GM21723 (cell line): ENCODE data around the gene FUBP3.
"Not testable (repeated sequence)": the region's sequence is repeated elsewhere in the genome, so short reads cannot be mapped to it uniquely, and the experiment has no call there.

Experiments
- ATAC-seq: cut with Tn5 transposase; IDR thresholded peaks from one replicate; pipeline ENCODE4 v1.9.1; 2021; ENCODE audit warnings: mild to moderate bottlenecking, moderate library complexity; ENCODE audit not compliant: unreplicated experiment

The FUBP3 gene

DNA sequence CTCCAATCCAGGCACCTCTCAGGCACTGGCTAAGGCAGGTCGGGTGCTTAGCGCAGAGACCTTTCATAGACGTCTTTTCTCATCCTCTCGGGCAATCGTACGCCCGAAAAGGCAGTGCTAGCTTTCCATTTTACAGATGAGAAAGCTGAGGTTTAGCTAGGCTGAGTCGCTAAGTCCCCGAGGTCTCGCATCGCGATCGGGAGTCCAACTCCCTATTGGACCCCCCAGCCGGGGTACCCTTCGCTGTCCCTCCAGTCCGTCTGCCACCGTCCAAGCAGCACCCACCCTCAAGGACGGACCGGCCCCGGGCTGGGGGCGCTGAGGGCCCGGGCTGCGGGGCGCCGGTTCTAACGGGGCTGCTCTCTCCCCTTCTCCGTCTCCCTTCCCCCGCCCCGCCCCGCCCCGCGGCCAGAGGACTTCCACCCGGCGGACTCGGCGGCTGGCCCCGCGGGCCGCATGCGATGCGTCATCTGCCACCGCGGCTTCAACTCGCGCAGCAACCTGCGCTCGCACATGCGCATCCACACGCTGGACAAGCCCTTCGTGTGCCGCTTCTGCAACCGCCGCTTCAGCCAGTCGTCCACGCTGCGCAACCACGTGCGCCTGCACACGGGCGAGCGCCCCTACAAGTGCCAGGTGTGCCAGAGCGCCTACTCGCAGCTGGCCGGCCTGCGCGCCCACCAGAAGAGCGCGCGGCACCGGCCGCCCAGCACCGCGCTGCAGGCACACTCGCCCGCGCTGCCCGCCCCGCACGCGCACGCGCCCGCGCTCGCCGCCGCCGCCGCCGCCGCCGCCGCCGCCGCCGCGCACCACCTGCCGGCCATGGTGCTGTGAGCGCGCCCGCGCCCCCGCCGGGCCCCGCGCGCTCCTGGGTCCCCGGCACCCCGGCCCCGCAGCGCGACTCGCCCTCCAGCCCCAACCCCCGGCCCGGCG lies 101.7 kb downstream of the FUBP3 start:
- ATAC-seq = no peak

DNA sequence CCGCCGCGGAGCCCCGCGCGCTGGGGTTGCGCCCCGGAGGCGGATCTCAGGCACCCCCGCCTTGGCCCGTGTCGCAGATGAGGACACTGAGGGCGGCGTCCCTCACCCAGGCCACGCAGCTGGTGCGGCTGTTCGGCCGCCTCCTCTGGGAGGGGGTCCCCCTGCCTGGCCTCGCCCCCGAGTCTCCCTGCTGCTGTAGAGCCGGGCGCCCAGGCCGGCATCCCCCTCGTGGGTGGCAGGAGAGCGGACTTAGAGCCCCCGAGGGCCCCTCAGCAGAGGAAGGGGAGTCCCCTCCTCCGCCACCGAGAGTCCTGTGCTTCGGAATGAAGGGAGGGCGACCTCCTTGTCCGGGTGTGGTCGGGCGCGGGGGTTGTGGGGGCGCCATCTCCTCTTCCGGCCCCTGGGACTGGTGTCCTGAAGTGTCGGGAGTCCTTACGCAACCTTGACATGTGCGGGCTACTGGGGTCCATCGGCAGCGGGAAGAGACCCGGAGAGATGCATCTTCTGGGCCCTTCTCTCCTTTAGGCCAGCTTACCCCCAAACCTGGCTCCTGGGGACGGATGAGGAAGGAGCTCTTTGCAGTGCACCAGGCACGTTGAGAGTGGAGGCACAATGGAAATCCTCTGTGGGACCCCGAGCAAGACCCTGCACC lies 102.5 kb downstream of the FUBP3 start:
- no peak for ATAC-seq

DNA sequence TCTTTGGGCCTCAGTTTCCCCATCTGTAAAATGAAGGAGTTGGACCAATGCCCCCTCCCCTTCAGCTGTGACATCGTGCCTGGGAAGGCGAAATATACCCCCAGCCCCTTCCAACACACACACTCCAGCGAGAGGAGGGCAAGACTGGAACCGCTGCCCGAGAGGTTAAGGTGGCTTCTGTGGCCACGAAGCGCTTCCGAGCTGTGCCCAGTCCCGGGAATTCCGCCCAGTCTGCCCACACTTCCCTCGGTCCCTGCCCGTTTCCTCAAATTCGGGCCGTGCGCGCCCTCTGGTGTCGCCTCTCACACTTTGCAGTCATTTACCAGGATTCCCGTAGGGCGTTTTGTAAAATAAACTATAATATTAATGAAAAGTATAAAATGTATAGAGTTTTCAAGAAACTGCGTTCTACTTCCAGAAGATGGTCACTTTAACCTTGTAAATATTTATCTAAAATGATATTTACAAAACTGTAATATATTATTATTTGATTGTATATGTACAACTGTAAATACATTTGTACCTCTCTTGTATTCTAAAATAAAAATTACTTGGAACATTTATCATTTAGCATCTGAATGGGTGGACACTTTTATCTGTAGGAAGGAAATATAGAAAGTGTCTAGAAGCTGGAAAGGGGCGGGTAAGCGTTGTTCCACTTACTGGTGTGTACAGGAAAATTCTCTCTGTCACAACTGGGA lies 103.2 kb downstream of the FUBP3 start:
- ATAC-seq = no peak

DNA sequence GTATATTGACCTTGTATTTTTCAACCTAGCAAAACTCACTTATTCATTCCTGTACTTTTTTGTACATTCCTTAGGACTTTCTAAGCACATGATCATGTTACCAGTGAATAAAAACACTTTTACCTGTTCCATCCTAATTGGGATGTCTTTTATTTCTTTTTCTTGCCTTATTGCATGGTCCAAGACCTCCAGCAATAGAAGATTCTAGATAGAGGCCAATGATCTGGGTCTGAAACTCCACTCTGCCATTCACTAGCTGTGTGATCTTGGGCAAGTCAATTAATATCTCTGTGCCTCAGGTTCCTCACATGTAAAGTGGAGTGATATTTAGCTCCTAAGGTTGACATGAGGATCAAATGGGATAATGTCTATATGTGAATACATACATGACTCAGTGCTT lies 105.7 kb downstream of the FUBP3 start:
- ATAC-seq = no peak

DNA sequence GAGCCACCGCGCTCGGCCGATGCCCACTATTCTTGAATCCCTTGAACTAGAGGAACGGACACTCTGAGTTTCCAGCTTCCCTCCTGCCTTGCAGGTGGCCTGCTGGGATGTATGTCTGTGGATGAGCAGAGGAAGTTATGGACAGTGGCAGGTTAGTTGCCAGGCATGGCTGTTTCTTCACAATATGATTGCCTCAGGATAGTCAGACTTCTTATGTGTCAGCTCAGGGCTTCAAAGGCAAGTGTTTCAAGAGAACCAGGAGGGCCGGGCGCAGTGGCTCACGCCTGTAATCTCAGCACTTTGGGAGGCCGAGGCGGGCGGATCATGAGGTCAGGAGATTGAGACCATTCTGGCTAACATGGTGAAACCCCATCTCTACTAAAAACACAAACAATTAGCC lies 106.6 kb downstream of the FUBP3 start:
- ATAC-seq = not testable (repeated sequence)

DNA sequence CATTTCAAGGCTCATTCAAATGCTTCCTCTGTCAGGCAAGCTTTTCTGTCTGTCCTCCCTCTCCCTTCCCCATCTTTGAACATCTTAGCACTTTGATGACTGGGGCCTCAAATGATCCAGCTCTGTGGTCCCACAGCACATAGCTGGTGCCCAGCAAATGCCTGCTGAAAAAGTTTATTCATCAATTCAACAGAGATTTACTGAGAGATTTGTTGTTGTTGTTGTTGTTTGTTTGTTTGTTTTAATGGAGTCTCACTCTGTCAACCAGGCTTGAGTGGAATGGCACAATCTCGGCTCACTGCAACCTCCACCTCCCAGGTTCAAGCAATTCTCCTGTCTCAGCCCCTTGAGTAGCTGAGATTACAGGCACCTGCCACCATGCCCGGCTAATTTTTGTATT lies 108.2 kb downstream of the FUBP3 start:
- ATAC-seq = no peak
